ENCODE results near the gene CCSAP. TPM values are rescaled to one million over a fixed set of nuclear protein-coding genes. Genes with fewer than 3 reads are reported as not detected.

CCSAP gene
- total and polyA plus RNA-seq, 10 of the 15 experiments (the other 5 are each of a cell fraction or from before 2014, with no cell fraction given), result 0.75 to 3.4 (median 2.8) TPM

DNA sequence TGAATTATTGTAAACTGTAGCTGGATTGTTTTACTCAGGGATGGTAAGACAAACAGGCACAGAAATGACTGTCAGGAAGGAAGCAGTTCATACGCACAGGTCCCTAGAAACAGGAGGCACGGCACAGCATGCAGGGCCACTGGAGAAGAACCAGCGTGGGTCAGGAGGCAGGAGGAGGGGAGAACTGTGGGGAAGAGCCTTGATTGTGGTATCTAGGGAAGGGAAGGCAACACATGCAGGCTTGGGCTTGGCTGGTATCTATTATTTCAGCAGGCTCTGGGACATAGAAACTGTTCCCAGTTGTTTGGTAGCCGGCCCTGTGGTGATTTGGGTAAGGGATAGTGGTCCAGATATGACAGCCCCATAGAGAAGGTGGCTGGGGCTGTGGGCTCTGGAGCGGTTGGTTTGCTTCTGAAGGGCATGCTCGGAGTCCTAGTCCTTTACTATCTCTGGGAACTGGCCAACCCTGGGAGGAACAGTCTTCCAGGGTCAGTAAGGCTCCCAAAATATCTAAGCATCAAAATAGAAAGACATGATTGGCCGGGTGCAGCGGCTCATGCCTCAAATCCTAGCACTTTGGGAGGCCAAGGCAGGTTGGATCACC lies 43.1 kb upstream of the CCSAP start (continued):
- TF ChIP-seq, protein P1, sequence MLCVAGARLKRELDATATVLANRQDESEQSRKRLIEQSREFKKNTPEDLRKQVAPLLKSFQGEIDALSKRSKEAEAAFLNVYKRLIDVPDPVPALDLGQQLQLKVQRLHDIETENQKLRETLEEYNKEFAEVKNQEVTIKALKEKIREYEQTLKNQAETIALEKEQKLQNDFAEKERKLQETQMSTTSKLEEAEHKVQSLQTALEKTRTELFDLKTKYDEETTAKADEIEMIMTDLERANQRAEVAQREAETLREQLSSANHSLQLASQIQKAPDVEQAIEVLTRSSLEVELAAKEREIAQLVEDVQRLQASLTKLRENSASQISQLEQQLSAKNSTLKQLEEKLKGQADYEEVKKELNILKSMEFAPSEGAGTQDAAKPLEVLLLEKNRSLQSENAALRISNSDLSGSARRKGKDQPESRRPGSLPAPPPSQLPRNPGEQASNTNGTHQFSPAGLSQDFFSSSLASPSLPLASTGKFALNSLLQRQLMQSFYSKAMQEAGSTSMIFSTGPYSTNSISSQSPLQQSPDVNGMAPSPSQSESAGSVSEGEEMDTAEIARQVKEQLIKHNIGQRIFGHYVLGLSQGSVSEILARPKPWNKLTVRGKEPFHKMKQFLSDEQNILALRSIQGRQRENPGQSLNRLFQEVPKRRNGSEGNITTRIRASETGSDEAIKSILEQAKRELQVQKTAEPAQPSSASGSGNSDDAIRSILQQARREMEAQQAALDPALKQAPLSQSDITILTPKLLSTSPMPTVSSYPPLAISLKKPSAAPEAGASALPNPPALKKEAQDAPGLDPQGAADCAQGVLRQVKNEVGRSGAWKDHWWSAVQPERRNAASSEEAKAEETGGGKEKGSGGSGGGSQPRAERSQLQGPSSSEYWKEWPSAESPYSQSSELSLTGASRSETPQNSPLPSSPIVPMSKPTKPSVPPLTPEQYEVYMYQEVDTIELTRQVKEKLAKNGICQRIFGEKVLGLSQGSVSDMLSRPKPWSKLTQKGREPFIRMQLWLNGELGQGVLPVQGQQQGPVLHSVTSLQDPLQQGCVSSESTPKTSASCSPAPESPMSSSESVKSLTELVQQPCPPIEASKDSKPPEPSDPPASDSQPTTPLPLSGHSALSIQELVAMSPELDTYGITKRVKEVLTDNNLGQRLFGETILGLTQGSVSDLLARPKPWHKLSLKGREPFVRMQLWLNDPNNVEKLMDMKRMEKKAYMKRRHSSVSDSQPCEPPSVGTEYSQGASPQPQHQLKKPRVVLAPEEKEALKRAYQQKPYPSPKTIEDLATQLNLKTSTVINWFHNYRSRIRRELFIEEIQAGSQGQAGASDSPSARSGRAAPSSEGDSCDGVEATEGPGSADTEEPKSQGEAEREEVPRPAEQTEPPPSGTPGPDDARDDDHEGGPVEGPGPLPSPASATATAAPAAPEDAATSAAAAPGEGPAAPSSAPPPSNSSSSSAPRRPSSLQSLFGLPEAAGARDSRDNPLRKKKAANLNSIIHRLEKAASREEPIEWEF (IDR thresholded peaks at IDR 0.05; ENCODE audit: insufficient replicate concordance, low read depth, low read length), result no peak
- TF ChIP-seq FOXM1 (IDR thresholded peaks at IDR 0.05; ENCODE audit: low read depth, low read length) (no peak), NFYA (IDR thresholded peaks at IDR 0.05; ENCODE audit: borderline replicate concordance, low read depth, low read length) (no peak), NFYB (IDR thresholded peaks at IDR 0.05; ENCODE audit: insufficient read depth, low read depth, low read length) (no peak), SUZ12 (IDR thresholded peaks at IDR 0.05; ENCODE audit: unreplicated experiment) (no peak), ESRRA (IDR thresholded peaks at IDR 0.05; ENCODE audit: low read length) (no peak), RFX5 (IDR thresholded peaks at IDR 0.05; ENCODE audit: low read depth, low read length) (no peak), RELA (IDR thresholded peaks at IDR 0.05; ENCODE audit: borderline replicate concordance, partially characterized antibody) (no peak), SIX5 (IDR thresholded peaks at IDR 0.05; ENCODE audit: low read depth, low read length, severe bottlenecking) (no peak), CHD1 (IDR thresholded peaks at IDR 0.05; ENCODE audit: low read depth, low read length) (no peak), POLR2A (IDR thresholded peaks at IDR 0.05; ENCODE audit: low read depth, low read length) (no peak), SMC3 (IDR thresholded peaks at IDR 0.05; ENCODE audit: borderline replicate concordance, low read length) (no peak)
- TF ChIP-seq, protein P2, sequence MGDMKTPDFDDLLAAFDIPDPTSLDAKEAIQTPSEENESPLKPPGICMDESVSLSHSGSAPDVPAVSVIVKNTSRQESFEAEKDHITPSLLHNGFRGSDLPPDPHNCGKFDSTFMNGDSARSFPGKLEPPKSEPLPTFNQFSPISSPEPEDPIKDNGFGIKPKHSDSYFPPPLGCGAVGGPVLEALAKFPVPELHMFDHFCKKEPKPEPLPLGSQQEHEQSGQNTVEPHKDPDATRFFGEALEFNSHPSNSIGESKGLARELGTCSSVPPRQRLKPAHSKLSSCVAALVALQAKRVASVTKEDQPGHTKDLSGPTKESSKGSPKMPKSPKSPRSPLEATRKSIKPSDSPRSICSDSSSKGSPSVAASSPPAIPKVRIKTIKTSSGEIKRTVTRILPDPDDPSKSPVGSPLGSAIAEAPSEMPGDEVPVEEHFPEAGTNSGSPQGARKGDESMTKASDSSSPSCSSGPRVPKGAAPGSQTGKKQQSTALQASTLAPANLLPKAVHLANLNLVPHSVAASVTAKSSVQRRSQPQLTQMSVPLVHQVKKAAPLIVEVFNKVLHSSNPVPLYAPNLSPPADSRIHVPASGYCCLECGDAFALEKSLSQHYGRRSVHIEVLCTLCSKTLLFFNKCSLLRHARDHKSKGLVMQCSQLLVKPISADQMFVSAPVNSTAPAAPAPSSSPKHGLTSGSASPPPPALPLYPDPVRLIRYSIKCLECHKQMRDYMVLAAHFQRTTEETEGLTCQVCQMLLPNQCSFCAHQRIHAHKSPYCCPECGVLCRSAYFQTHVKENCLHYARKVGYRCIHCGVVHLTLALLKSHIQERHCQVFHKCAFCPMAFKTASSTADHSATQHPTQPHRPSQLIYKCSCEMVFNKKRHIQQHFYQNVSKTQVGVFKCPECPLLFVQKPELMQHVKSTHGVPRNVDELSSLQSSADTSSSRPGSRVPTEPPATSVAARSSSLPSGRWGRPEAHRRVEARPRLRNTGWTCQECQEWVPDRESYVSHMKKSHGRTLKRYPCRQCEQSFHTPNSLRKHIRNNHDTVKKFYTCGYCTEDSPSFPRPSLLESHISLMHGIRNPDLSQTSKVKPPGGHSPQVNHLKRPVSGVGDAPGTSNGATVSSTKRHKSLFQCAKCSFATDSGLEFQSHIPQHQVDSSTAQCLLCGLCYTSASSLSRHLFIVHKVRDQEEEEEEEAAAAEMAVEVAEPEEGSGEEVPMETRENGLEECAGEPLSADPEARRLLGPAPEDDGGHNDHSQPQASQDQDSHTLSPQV (IDR thresholded peaks at IDR 0.05), result no peak

Measured in GM12878 (cell line).